Colon (tissue), 2 donors: Measurements from ENCODE around the gene ZNRF3.

ENCODE experiments used
- FAIRE-seq: peaks from 2 replicates; lab custom pipeline; 2012; peaks lifted over from hg19 to GRCh38; lab: Jason Lieb, UNC
- donor health status: control.
- donor health status: control.

Gene ZNRF3

DNA sequence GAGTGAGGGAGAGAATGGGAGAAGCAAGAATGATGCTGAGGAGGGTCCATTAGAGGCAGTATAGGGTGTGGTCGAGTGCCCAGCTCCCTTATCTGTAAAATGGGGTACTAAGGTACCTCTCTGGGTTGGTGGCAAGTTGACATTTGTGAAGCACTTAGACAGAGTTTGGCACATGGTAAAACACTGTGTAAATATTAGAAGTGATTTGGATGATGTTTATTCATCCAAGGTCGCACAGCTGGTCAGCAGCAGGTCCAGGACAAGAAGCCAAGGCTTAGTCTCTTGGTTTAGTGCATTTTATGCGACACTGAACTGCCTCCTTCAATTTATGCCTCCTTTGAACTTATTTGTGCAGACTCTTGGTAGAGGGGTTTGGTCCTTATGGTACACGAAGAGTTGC is 208.9 kb downstream of the ZNRF3 start:
- no peak for FAIRE-seq

DNA sequence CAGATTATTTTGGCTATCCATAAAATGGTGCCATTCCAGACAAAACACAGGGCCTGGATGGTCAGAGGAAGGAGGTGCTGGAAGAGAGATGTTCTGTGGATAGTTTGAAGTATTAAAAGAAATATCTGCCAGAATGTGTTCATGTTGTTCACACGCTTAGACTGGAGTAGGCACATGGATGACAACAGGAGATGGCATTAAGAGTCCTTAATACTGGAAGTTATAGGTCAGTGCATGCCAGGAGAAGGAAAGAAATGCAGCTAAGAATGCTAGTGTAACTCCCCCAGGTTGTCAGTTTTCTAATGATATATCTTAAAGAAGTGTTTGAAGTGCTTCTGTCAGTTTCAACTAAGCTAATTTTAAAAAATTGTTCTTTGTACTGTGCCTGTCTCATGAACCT is 209.7 kb downstream of the ZNRF3 start:
- no peak for FAIRE-seq

DNA sequence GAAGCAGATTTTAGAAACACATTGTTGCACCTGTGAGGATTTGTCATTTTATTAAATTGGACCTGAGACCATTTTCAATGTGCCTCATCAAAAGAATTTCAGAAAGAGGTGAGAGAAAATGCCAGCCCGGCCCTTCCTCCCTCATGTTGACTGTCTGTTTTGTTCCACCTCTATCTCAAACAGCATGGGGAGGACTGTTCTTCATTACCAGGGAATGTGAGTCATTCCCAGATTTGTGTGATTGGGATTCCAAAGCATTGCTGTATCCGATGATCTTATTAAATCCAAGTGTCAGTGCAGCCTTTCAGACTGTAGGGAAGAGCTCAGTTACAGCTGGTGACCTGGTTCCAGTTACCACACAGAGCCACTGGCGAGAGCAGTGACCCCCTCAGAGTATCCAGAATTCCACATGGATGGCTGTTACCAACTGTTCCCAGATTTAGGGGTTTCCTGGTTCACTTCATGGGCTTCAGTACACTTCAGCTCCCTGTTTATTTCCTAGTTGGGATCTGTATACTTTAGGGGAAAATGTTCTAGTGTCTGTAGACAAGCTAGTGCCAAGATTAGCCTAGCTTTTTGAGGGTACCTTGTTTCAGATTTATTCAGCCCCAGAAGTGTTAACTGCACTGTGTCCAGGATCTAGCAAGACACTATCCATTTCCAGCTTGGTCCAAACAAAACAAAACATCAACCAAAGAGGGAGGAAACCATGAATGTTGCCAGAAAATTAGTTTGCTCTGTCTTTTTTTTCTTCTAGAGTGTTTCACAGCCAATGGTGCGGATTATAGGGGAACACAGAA is 210.3 kb downstream of the ZNRF3 start:
- FAIRE-seq = no peak

DNA sequence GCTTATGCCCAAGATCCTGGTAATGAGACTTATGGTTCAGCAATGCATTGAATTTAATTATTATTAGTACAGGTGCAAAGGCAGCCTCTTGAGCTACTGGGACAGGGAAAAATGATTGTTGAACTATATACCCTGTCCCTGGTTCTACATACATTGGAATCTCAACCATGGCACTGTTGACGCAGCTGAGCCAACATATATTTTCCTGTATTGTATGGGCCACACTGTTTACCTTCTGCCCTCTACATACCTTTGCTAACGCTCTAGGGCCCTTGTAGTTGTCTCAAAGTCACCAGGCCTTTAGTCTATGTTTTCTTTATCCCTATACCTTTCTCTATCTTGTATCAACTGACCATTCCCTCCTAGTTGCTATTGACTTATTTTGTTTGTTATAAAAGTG is 212.1 kb downstream of the ZNRF3 start:
- no peak for FAIRE-seq

DNA sequence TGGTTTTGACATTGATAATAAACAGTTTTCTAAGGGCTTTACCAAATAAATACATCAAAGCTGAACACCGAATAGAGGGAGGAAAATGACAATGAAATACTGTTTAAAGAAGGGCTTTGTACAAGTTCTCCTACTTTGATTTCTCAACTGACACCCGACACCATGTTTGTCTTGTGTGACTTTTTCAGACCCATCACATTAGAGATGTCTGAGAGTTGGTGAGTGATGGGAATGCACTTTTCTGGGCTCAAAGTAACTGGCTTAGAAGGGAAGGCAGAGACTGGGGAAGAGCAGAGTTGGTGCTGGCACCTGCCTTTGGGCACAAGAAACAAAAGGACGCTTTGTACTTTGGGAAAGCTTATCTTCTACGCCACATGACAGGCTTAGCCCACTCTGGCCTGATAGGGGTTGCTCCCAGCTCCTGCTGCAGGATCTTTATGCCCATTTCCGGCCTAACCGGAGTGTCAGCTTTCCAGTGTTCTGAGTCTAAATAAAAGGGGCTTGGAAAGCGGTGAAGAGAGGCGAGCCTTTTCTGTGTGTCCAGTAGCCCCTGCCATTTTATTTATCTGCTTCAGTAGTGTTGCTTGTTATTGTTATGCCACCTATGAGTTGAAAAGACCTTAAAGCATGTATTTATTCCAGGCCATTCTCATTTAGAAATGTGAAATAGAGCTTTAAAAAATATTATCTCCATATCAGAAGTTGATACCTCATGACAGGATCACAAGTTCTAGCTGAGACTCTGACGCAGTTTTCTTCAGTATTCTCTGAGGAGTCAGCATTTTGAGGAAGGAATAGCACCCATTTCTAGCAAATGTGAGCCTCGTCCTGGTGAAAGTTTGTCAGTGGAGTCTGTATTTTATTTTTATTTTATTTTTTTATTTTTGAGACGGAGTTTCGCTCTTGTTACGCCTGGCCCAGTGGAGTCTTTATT is 213.6 kb downstream of the ZNRF3 start:
- no peak for FAIRE-seq

DNA sequence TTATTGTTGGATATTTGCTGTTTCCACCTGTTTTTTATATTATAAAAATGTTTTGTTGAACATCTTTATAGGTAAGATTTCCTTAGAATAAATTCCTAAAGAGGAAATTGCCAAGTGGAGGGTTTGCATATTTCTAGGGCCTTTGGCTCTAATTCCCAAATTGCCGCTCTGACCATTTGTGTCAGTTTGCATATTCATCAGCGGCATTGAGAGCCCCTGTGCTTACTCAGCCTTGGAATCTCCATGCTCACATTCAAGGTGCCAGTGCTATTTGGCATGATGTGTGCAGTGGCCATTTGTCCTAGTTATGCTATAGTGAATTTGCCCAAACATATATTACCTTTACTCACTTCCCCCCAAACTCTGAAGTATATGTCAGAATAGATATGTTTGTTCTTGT is 214.9 kb downstream of the ZNRF3 start:
- no peak for FAIRE-seq

DNA sequence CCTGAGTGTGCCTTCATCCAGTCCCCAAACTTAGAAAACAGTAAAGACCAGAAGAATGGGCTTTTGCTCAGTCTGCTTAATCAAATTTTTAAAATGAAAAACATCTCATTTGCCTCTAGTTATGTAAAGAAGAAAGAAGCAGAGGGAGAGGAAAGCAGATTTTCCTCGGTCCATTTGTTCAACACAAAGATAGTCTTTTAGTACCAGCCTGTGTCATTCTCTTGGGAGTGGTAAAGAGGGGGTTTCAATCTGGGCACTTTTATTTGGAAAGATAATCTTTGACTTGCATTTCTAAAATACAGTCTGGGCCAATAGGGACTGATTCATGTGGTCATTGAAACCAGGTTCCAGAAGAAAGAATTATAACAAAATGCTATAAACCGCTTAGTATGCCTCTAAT is 218.9 kb downstream of the ZNRF3 start:
- FAIRE-seq = no peak

DNA sequence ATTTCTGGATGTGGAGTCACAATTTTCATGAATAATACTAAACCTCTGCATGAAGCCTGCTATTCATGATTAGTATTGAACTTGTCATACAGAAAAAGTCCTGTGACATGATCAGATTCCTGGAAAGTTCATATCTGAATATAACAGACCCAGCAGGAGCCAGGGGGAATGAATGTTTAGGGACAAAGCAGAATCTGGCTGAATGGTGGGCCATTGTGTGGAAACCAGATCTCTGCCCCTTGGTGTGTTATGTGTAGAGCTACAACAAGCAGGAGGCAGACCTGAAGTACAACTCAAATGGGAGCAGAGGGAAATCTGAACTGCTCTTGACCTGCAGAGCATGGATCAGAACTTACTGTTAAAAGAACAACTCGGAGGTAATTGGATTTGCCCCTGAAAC is 219.7 kb downstream of the ZNRF3 start:
- no peak for FAIRE-seq

DNA sequence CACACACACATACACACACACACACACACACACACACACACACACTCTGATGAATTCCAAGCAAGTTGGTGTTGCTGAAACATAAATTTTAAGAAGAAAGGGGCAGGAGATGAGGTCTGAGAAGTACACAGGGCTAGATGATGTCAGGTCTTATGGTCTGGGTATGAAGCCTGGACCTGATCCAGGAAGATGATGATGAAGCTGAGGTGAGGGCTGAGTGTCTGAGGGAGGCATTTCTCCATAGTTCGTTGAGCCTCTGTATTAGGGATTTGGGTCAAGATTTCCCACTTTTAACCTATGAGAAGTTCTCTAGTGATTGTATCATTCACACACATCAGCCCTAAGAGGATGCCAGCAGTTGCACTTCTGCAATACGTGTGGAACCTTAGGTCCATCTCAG is 222.1 kb downstream of the ZNRF3 start:
- no peak for FAIRE-seq

DNA sequence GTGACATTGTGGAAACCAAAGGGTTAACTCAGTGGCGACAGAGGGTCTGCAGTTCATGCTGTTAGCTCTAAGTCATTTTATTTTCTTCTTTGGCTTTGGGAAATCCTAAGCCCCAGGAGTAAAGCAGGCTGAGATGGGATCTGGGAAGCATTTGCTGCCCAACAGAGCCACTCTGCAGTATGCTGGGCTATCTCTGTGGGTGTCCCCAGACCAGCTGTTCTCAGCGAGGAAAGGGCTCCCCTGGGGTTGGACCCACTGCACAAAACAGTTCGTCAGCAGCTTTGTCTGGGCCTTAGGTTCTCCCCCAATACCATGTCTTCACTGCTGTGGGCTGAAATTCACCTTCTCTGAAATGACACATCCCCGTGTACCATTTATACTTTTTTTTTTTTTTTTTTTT is 223.5 kb downstream of the ZNRF3 start:
- FAIRE-seq = no peak
